Activated CD4-positive, CD25-positive, alpha-beta regulatory T cell treated with anti-CD3 and anti-CD28 coated beads, Interleukin-2, amount 50 U/mL, for 16 hours (primary cell): ENCODE measurements around the gene INPP5A.
"Not testable (repeated sequence)": the region's sequence is repeated elsewhere in the genome, so short reads cannot be mapped to it uniquely, and the experiment has no call there.

Source experiments
- DNase-seq: peaks from one replicate; pipeline ENCODE4 v3.0.0-alpha.2; 2020; ENCODE audit warnings: low read depth, low spot score

The INPP5A gene

DNA sequence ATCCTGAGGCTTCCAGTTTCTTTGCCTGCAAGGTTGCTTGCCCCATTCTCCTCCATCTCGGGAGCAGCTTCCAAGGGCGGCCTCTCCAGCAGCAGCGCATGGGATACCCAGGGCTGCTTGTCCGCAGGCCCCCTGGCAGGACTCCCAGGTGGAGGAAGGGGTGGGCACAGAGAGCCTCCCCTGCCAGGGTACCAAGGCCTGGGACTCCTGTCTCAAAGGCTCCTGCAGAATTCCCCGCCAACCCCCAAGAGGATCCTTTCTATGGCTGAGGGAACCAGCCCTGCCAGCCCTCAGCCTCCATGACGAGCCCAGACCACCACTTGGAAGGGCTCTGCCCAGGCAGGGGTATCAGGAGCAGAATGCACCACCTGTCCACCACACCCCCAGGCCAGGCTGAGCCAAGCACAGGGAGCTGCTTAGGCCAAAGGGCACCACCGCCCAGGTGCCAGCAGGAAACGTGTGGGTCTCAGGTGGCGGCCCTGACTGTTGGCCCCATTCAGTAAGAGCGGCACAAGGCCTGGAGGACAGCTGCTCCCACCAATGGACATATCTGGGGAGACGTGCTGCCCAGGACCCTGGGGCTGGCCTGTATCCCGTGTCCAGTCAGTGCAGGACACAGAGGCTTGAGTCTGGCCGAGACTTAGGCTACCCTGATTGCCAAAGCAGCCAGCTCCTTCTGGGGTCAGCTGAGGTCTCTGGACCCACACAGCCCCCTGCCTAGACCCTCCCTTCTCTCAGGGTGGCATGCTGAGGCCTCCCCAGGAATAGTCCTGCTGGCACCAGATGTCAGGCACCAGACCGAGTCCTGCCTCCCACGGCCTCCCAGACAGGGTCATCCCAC, 33.8 kb upstream of the INPP5A start:
- no peak for DNase-seq

- DNase-seq = no peak
These were observed 32.9 kb upstream of the INPP5A start for GRCh38 chr10:132504501-132505272.

GRCh38 chr10:132505546-132505945, 32.0 kb upstream of the INPP5A start:
- DNase-seq = not testable (repeated sequence)

- DNase-seq = no peak
These were observed 30.7 kb upstream of the INPP5A start for GRCh38 chr10:132506711-132507408.

- no peak for DNase-seq
These were observed 30.1 kb upstream of the INPP5A start for GRCh38 chr10:132507409-132507955.

DNA sequence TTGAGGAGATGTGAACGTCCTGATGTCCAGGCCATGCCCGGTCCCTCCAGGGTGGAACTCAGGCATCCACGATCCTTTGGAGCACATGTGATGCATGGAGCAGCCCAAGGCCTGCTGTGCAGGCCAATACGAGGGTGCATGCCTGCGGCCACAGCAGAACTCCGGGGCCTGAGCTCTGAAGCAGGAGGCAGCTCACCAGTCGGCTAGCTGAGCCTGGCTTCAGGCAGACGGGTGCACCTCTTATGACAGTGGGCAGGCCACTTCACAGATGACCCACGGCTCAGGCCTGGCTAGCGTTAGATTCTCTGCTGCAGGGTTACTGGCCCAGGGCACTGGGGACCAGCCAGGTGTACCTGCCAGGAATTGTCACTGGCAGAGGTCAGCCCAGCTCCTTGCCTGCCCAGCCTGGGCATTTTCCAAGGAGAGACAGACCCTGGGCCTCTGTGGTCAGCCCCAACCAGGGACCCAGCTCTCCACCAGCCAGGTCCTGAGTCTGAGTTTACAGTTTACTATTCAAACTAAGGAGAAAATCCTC, 29.6 kb upstream of the INPP5A start:
- no peak for DNase-seq

DNA sequence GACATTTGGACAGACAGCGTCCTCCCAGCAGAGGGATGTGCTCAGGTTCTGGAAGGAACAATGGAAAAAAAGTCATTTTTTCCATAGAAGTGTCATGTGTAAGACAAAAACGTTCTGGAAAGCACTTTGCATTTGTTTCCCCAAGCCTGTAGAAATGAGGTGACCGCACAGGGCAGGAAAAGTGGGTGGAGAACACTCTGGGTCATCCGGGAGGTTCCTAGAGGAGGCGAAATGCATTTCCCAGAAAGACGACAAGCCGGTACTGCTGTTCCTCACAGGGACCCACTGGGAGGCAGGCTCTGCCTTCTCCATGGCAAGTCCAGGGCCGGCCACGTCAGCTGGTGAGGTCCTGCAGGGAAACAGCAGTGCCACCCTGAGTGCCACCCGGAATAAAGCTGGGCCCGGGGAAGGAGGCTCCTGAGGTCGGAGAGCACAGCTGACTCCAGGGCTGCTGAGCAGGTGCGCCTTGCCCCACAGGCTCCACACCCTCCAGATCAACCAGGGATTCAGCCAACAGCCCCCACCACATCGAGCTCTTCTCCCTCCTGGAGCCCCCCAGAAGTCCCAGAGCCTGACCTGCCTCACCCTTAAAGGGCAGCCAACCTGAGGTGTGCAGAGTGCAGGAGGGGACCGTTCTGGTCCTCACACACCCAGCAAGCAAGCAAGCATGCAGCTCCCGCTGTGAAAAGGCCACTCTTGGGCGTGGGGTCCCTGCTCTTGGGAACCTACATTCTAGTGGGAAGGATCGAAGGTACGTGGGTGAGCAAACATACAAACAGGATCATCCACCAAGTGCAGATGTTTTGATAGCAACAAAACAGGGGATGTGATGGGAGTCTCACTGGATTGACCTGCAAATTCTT, 28.8 kb upstream of the INPP5A start:
- DNase-seq = no peak

GRCh38 chr10:132509506-132510173, 27.9 kb upstream of the INPP5A start:
- no peak for DNase-seq

DNA sequence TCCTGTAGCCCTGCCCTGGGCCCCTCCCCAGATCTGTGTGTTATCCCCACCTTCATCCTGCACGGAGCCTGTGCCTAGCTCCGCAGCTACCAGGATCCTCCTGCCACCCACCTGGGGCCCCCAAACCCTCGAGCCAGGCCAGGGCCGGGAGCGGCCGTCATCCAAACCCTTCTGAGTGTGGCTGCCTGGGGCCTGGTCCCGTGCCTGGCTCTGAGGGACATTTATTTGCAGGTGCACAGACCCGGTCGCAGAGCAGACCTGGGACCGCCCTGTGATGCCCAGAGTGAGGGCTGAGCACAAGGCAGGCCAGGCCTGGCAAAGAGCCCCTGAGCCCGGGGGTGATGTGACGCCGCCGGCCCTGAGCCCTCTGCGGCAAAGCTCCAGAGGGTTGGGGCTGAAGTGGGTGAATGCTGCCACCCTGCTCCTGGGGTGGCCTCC, 27.4 kb upstream of the INPP5A start:
- no peak for DNase-seq

DNA sequence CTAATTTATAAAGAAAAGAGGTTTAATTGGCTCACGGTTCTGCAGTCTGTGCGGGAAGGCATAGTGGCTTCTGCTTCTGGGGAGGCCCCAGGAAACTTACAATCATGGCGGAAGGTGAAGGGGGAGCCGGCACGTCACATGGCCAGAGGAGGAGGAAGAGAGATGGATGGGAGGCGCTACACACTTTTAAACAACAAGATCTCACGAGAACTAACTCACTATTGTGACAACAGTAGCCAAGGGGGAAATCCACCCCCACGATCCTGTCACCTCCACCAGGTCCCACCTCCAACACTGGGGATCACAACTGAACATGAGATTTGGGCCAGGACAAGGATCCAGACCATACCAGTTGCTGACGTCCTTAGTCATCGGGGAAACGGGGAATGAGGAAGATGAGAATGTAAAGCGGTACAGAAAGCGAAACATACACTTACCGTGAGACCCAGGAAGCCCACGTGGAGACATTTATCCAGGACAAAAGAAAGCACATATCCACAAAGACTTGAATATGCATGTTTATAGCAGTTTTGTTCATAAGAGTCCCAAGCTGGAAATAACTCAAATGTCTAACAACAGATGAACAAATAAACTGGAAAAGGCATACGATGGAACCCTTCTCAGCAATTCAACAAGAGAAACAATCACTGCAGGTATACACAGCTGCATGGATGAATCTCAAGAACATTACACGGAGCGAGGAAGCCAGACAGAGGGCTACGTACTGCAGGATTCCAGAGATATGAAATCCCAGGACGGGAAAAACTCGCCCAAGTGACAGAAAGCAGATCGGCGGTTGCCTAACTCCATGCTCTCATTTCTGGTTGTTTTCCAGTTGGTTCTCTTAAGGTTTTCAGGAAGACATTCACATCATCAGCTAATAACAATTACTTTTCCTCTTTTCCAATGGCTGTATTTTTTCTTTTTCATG, 26.2 kb upstream of the INPP5A start:
- DNase-seq = no peak

GRCh38 chr10:132512052-132512442, 25.5 kb upstream of the INPP5A start:
- DNase-seq = no peak

DNA sequence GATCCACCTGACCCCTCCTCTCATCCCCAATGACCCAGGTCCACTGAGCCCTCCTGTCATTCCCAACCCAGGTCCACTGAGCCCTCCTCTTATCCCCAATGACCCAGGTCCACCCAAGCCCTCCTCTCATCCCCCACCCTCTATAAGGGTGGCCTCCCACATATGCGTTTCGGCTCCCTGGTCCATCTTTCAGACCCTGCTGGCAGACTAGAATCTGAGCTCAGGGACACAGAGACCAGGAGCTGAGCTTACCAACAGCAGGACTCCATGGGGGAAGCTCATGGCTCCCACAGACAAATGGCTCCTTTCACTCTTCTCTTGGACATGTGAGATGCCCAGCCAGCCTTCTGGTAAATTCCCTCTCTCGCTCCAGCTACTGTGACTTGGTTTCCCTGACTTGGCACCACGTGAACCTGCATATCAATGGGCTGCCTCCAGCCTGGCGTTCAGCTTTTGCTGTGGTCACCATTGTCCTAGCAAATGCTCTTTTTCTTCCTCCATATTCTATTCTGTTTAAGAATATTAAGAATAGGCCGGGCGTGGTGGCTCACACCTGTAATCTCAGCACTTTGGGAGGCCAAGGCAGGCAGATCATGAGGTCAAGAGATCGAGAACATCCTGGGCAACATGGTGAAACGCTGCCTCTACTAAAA, 24.8 kb upstream of the INPP5A start:
- DNase-seq = no peak

DNA sequence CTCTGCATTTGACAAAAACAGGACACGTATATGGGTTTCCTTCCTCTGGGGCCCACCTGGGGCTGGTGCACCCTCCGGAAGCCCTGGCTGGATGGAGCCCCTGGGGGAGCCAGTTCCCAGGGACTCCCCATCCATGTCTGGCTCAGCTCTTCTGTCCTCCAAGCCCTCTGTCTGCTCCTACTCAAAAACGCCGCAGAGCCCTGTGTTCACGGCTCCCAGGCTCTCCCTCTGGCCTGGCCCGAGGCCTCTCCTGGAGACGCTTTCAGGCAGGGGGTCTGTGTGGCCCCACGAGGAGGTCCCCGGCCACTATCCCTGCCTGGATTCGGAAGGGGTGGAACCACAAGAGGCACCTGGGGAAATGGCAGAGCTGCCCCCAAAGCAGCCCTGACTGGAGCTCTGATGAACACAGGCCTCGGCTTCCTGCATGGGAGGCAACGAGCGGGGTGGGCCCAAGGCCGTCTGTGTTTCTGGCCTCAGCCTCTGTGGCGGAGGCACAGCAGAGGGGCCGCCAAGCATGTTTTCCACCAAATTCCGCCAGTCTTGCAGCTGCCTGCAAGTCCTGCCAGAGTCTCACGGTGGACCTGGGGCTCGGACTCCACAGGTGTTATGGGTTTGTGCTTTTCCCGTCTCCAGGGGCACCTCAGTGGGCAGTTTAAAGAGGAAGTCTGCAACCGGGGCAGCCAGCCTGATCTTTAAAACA, 22.6 kb upstream of the INPP5A start:
- no peak for DNase-seq

GRCh38 chr10:132515811-132516726, 21.5 kb upstream of the INPP5A start:
- DNase-seq = no peak

GRCh38 chr10:132516771-132517725, 20.5 kb upstream of the INPP5A start:
- DNase-seq = no peak
